Fibroblast of skin of back (primary cell): Measurements from ENCODE around the gene MARF1.
"Not testable (repeated sequence)": the region's sequence is repeated elsewhere in the genome, so short reads cannot be mapped to it uniquely, and the experiment has no call there.

ENCODE experiments used
- DNase-seq: peaks from one replicate; pipeline ENCODE4 v3.0.0-alpha.2; 2013

Gene MARF1

DNA sequence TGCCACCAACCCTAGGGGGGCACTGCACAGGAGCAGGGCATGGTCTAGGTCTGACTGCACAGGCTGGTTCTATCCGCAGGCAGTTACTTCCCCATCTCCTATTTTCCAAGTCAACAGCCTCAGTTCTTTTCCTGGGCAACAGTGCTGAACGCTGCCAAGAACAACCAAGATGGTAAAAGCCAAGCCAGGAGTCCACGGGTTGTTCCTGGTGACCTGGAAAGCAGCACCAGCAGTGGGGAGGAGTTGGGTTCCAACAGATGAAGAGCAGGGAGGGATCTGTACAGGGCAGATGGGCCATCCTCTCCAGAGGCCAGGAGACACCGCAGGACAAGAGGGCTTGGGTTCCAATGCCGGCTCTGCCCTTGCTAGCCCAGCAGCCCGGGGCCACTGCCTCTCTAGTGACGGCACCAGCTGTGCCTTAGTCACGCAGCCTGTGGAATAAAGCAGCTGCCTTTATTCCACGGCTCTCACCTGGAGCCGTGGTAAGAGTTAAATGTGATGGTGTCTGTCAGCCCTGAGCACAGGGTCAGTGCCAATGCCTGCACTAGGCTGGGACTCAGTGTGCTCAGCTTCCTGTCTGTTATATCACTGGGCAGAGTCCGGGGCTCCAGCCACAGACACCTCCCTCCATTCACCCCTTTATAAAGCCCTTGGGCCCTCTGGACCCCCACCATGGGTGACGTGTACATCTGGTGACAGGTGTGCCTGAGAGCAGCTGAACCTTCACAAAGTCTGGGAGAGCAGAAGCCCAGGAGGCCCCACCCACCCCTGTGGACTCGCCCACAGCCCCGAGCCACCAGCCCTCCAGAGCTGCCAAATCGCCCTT is 44.9 kb downstream of the MARF1 start:
- no peak for DNase-seq

DNA sequence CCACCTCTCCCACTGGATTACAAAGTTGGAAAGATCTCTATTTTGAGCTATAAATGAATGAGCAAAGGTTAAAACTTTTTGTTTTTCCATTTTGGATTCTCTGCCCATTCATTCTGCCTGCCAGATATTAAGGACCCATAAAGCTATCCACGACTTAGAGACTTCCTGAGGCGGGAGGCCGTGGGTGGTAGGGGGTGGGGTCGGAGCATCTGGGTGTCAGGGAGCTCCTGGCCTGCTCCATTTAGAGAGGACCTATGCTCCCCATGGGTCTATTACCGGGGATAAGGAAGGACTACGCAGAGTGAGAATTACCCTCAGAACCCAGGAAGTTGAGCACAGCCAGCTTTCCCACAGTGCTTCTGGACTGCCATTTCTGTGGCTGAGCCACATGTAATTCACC is 45.8 kb downstream of the MARF1 start:
- DNase-seq, result no peak

DNA sequence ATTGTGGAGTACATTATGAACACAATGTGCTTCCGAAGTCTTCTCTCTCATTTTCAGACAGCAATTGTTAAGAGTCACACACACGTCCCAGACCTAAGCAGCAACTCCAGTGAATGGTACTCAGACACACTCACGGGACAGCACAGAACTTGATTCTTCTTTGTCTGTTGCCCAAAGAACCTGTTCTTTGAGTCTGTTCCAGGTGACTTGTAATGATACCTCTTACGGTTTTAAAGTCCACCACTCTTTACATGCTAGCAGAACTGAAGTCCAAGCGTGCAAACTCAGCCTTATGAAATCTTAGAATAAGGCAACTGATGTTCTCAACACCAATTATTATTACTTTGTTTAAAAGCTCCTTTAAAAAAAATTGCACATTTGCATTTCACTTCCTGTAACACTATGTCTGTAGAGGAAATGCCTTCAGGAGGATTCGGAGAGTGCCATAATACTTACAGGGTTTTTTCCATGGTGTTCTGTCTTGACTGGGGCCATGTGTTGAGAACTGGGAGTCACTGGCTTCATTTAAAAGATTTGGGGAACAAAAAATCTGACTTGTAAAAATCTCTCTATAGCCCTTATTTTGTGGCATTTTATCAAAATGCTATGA is 48.1 kb downstream of the MARF1 start:
- no peak for DNase-seq

DNA sequence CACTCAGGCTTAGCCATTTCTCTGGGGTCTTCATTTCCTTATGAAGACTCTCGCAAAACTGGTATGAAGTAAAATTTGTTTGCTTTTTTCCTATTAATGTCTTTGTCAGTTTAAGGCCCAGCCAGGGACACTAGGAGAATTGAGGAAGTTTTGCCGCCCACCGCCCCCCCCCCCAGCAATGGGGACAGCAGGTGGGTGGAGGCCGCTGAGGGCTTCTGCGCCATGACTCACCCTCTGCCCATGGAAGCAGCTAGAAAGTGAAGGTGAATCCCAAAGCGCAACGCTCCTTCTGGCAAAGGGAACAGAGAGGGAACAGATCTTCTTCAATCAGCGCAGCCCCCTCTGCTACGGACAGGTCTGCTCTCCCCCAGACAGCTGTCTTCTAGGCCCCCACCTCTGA is 49.7 kb downstream of the MARF1 start:
- DNase-seq, result no peak

DNA sequence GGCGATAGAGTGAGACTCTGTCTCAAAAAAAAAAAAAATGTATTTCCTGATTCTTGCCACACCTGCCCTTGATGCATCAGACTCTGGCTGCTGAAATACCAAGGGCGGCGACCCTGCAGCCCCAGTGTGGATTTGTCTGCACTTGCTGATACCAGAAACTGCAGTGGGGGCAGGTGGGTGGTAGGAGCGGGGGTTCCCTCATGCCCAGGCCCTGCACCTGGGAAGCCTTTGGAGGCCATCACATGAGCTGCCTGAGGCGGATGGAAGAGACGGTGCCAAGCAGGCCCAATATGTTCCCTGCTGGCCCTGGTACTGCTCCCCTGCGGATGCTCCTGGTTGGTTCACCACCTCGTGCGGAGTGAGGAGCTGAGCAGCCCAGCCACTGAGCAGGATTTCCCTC is 50.6 kb downstream of the MARF1 start:
- no peak for DNase-seq

DNA sequence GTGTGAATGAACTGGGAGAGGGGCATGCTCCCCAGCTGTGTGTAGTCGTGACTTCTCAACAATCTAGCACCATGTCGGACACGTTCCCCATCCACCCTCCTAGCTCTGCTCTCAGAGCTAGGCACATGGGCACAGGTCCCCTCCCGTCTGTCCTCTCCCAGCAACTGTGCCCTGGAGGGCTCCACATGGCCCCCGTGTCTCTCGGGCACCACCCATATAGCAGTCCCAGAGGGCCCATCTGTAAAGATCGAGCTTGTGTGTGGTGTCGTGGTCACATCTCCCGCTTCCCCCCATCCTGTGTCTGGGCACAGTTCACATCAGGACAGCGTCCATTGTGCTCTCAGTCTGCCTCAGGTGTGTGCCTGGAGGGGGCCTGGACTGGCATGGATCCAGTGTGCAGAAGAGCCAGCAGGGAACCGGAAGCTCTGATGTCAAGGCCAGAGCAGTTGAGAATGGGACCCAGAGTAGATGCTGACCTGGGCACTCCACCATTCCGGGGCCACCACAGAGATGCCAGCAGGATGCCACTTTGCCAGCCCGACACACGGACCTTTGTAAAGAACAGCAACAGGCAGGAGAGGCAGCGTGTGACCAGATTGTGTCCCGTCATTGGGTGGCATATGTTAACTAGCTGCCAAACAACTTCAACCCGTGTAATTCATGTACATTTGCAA is 55.7 kb downstream of the MARF1 start:
- DNase-seq, result no peak

DNA sequence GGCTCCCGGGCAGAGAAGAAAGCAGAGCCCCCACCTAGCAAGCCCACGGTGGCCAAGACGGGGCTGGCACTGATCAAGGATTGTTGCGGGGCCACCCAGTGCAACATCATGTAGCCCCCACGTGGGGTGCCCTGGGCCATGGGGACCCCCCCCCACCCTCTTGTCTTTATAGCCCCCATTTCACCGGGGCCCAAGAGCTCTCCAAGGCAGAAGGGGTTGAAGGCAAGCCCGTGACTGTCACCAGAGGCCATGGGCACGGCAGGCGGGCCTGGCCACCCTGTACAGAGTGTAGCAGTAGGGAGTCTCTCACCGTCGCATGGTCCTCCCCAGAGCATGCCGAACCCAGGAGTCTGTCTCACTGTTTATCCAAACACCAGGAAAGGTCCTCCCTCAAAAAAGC is 56.2 kb downstream of the MARF1 start:
- DNase-seq, result no peak

DNA sequence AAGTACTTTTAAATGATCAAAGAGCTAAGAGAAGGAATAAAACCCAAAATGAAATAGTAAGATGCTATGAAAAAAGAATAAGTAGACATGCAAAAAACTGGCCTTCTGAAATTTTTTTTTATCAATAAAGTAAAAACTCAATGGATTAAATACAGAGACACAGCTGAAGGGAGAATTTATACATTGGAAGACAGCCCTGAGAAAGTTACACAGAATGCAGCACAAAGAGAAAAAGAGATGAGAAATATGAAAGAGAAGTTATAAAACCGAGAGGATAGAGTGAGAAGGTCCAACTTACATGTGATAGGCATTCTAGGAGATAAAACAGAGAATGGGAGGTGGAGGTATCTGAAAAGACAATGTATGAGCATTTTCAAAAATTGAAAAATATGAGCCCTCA is 57.0 kb downstream of the MARF1 start:
- DNase-seq, result no peak

DNA sequence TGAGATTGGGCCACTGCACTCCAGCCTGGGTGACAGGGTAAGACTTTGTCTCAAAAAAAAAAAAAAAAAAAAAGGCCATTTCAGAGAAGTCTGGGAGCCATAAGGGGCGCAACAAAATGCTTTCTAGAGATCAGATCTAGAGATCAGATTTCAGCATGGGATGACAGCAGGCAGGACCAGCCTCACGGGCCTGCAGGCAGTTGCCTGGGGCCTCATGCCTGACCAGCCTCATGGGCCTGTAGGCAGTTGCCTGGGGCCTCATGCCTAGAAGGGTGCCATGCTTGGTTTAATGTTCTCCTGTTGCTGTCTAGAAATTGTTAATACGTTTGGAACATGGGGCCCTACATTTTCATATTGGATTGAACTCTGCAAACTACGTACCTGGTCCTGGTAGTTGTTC is 59.4 kb downstream of the MARF1 start:
- DNase-seq, result no peak

DNA sequence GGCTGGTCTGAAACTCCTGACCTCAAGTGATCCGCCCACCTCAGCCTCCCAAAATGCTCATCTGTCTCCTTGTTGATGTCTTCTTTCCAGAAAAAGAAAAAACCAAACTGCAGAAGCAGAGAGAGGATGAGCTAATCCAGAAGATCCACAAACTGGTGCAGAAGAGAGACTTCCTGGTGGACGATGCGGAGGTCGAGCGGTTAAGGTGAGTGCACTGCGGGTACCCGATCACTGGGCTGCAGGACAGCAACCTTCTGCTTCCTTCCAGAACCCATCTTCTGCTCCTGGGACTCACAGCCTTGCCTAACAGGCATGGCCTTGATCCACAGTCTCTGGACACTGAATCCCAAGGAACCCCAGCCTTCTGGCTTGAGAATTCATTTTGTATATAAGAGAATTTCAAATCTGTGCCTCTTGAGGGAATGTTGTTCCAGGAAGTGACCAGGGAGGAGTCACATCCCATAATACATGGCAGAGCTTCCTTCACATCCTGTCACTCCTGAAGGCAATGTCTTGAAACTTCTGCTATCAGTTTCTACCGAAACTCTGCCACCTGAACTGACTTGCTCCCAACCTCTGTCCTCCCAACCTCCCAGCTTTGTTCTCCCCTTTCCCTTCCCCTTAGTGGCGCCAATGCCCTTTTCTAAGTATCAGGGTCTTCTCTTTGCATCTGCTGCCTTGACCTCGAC is 61.7 kb downstream of the MARF1 start:
- no peak for DNase-seq

DNA sequence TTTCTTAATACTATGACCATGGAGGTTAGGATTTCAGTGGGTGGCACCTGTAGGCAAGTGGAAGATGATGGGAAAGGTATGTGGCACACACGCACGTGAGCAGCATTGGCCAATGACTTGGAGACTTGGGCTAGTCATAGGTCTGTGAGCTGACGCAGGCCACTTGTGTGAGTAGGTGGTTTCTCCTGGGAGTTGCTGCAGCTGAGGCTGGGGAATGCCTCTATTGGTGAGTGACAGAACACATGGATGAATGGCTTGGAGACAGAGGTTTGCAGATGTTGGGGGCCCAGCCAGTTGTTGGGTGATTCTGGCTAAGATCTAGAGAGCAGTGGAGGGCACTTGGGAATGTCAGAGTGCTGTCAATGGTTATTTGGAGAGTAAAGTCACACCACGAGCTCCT is 64.1 kb downstream of the MARF1 start:
- no peak for DNase-seq

DNA sequence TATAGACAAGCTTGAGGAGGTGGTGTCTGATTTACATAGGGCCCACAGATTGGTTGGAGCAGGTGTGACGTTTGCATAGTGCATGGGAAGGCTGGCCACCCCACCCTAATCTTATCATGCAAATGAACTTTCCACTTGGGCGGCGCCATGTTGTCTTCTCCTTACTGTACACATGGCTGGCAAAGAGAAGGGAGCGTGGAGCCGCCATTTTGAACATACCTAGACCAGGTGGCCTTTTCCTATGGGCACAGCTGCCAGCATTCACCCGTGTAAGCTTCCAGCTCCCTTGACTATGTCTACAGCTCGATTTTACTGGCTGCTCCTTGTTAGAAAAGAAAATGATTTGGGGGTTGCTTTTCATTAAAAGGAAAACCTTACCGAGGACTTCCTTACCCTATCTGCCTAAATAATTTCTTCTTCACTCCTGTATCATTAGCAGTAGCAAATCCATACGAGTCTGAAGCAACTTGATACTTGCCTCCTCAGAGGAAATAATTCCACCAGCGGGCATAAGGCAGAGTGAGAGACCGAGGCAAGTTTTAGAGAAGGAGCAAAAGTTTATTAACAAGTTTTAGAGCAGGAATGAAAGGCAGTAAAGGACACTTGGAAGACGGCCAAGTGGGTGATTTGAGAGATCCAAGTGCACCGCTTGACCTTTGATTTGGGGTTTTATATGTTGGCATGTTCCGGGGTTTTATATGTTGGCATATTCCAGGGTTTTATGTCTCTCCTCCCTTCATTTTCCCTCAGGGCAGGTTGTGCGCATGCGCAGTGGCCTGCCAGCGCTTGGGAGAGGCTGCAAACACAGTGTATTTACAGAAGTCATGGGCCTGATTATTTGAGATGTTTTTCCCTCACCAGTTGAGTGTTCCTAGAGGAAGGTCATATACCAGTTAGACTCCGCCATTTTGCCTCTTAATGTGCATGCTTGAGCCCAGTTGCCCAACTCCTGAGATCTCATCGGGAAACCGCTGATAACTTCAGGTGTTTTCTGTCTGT is 65.7 kb downstream of the MARF1 start:
- DNase-seq, result no peak

DNA sequence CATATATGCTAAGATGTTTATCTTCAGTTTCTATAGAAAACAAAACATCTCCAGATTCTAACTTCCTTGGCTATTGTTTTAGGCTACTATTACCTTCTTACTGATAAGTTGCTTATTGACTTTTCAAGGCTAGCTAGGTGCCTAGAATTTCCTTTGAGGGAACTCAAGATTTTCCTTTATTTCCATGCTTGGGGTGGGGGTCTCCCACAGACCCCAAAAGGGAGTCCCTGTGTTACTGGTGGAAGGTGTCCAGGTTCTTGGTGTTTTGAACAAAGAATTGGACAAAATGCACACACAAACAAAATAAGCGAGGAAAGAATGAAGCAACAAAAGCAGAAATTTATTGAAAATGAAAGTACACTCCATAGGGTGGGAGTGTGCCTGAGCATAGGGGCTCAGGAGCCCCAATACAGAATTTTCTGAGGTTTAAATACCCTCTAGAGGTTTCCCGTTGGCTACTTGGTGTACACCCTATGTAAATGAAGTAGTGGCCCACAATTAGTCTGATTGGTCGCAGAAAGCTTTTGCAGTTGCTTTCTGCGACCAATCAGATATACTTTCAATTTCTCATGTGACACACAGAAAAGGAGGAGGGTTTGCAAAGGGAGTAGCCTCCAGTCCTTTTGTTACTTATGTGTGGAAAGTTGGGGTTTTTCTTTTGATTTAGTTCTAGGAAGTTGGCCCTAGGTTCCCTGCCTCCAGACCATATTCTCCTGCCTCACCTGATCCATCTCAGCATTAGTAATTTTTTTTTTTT is 67.5 kb downstream of the MARF1 start:
- no peak for DNase-seq

DNA sequence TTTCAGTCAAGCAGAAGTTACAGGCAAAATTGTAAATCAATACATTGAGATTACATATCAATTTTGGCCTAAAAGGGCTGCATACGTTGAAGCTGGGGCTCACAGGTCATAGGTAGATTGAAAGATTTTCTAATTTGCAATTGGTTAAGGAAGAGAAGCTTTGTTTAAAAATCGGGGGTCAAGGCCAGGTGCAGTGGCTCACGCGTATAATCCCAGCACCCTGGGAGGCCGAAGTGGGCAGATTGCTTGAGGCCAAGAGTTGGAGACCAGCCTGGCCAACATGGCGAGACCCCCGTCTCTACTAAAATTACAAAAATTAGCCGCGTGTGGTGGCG is 68.4 kb downstream of the MARF1 start:
- DNase-seq, result no peak

DNA sequence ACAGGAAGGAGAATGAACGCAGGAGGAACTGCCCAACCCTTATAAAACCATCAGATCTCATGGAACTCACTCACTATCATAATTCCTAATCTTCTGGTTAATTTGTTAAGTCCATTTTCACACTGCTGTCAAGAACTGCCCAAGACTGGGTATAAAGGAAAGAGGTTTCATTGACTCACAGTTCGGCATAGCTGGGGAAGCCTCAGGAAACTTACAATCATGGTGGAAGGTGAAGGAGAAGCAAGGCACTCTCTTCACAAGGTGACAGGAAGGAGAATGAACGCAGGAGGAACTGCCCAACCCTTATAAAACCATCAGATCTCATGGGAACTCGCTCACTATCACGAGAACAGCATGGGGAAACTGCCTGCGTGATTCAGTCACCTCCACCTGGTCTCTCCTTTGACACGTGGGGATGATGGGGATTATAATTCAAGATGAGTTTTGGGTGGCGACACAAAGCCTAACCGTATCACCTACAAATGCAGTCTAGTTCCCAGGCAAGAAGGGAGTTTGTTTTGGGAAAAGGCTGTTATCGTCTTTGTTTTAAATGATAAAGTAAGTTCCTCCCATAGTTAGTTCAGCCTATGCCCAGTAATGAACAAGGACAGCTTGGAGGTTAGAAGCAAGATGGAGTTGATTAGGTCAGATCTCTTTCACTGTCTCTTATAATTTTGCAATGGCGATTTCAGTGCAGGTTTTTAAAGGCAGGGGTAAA is 68.9 kb downstream of the MARF1 start:
- not testable (repeated sequence) for DNase-seq

DNA sequence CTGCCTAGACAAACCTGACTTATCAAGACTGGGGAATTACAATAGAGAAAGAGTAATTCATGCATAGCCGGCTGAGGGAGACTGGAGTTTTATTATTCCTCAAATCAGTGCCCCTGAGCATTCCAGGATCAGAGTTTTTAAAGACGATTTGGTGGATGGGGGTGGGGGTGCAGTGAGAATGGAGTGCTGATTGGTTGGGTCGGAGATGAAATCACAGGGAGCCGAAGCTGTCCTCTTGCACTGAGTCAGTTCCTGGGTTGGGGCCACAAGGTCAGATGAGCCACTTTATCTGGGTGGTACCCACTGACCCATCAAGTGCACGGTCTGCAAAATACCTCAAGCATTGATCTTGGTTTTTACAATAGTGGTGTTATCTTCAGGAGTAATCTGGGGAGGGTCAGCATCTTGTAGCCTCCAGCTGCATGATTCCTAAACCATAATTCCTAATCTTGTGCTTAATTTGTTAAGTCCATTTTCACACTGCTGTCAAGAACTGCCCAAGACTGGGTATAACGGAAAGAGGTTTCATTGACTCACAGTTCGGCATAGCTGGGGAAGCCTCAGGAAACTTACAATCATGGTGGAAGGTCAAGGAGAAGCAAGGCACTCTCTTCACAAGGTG is 69.6 kb downstream of the MARF1 start:
- DNase-seq, result no peak

DNA sequence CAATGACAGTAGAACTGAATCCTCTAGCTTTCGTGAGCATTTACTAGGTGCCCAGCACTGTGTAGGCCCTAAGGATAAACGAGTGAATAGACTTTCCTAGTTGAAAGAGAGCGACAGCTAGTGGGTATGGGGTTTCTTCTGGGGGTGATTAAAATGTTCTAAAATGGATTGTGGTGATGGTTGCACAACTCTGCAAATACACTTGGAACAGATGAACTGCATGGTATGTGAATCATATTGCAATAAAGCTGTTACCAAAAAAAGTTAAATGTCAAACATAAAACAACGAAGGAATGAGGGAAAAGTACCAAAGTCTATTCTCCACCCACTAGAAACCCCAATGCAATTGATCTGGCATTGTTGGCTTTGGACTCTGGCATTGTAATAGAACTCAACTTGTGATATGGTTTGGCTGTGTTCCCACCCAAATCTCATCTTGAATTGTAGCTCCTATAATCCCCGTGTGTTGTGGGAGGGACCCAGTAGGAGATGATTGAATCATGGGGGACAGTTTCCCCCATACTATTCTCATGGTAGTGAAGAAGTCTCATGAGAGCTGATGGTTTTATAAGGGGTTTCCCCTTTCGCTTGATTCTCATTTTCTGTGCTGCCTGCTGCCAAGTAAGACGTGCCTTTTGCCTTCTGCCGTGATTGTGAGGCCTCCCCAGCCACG is 70.5 kb downstream of the MARF1 start:
- no peak for DNase-seq

DNA sequence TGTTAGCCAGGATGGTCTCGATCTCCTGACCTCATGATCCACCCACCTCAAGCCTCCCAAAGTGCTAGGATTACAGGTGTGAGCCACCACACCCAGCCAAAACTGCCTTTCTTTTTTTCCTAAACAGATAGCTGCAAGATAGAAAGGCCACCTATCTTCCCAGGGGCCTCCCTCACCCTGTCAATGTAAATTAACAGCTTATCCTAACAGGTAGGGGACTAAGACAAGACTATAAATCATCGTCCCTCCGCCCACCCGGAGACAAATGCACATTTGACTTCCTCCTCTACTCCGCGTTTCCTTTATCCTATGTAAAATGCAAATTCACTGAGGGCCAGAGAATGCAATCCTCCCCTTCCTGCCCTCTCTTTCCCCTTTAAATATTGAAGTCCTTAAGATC is 71.4 kb downstream of the MARF1 start:
- no peak for DNase-seq

DNA sequence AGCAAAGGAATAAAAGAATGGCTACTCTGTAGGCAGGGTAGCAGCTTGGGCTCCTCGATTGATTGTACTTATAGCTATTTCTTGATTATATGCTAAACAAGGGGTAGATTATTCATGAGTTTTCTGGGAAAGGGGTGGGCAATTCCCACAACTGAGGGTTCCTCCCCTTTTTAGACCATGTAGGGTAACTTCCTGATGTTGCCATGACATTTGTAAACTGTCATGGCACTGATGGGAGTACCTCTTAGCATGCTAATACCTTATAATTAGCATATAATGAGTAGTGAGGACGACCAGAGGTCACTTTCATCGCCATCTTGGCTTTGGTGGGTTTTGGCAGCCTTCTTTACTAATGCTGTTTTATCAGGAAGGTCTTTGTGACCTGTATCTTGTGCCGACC is 72.3 kb downstream of the MARF1 start:
- DNase-seq, result not testable (repeated sequence)

DNA sequence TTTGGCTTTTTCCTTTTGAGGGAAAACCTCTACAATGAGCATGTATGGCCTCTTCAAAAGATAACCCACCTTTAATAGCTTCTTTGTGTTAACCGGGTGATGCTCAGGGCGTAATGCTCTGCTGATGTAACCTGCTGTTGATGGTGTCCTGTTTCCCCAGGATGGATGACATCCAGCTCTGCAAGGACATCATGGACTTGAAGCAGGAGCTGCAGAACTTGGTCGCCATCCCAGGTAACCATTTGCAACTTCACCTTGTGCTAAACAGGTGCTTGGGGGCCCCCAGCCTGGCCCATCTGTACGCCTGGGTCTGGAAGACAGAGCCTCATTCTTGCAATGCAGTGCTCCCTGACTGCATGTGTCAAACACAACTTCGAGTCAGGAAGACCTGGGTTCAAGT is 75.1 kb downstream of the MARF1 start:
- DNase-seq, result no peak
